Type B pancreatic cell (in vitro differentiated cells): ENCODE measurements around the gene HDAC8. TPM values are rescaled to one million over a fixed set of nuclear protein-coding genes. Genes with fewer than 3 reads are reported as not detected.

Experiments used
- DNase-seq: peaks from one replicate; pipeline ENCODE4 v3.0.0; 2021; ENCODE audit warnings: mixed read lengths; ENCODE audit not compliant: unreplicated experiment; ENCODE audit errors: extremely low spot score
- H3K27ac Mint-ChIP-seq: 2 replicates; pipeline ENCODE4 v1.8.0; 2021; ENCODE audit warnings: mild to moderate bottlenecking, mixed read lengths
- H3K27me3 Mint-ChIP-seq: 2 replicates; pipeline ENCODE4 v1.8.0; 2021; ENCODE audit warnings: mixed read lengths
- H3K36me3 Mint-ChIP-seq: 2 replicates; pipeline ENCODE4 v1.8.0; 2021; ENCODE audit warnings: mixed read lengths
- H3K4me1 Mint-ChIP-seq: one replicate; pipeline ENCODE4 v1.8.0; 2021; ENCODE audit warnings: mixed read lengths; ENCODE audit not compliant: unreplicated experiment
- H3K4me3 Mint-ChIP-seq: 2 replicates; pipeline ENCODE4 v1.8.0; 2021; ENCODE audit warnings: mild to moderate bottlenecking, mixed read lengths
- H3K9me3 Mint-ChIP-seq: 2 replicates; pipeline ENCODE4 v1.8.0; 2021; ENCODE audit warnings: mixed read lengths
- CTCF ChIP-seq: fragments of 200-600 bp; sonication (generic); conservative IDR thresholded peaks from 2 replicates; pipeline ENCODE4 v1.5.0; 2021; ENCODE audit warnings: antibody characterized with exemption, mild to moderate bottlenecking
- total RNA-seq: library from RNA; stranded (reverse); gene quantifications from 2 replicates; pipeline ENCODE4 v1.2.1, GENCODE V29; 2021; ENCODE audit warnings: low replicate concordance

Gene HDAC8
- total RNA-seq, 1 donor from 2014 or later: 32.4 TPM

- TF ChIP-seq CTCF: peak; percentile 67
- Mint-ChIP-seq H3K4me3 (no peak overlapping the region), H3K9me3 (peaks cover 3% of the 10 kb centered on the region), H3K27ac (no peak overlapping the region), H3K27me3 (peaks cover 11% of the 10 kb centered on the region), H3K36me3 (no peaks in the 10 kb centered on the region), H3K4me1 (no peaks in the 10 kb centered on the region)
- no peak for DNase-seq
Measured at GRCh38 chrX:72294497-72294896, 278.1 kb downstream of the HDAC8 start.

GRCh38 chrX:72282302-72282701, 290.3 kb downstream of the HDAC8 start:
- peaks cover 15% of the 10 kb centered on the region for H3K27me3 Mint-ChIP-seq
- peaks cover 7% of the 10 kb centered on the region for H3K4me1 Mint-ChIP-seq
- no peaks in the 10 kb centered on the region for H3K36me3 Mint-ChIP-seq
- TF ChIP-seq CTCF: no peak
- no peak for DNase-seq
- H3K27ac Mint-ChIP-seq: no peak overlapping the region
- no peaks in the 10 kb centered on the region for H3K9me3 Mint-ChIP-seq
- H3K4me3 Mint-ChIP-seq: no peak overlapping the region

GRCh38 chrX:72280321-72280845, 292.3 kb downstream of the HDAC8 start:
- Mint-ChIP-seq H3K36me3 (peaks cover 8% of the 10 kb centered on the region), H3K27ac (no peak overlapping the region), H3K4me3 (no peak overlapping the region), H3K9me3 (no peaks in the 10 kb centered on the region), H3K27me3 (peaks cover 15% of the 10 kb centered on the region), H3K4me1 (peaks cover 14% of the 10 kb centered on the region)
- DNase-seq: no peak
- TF ChIP-seq CTCF: no peak

Other genes with a start within 250 kb of the HDAC8 start
- gene PHKA1, start 141.5 kb upstream of the HDAC8 start, total RNA-seq: 10.9 and 16.5 TPM in 2 replicates
- gene DMRTC1B, start 204.0 kb upstream of the HDAC8 start, total RNA-seq: 1.9 and 2.2 TPM in 2 replicates
- gene FAM236B, start 209.8 kb upstream of the HDAC8 start, total RNA-seq: not detected in 2 replicates
- not detected in 2 replicates for gene FAM236D, start 235.4 kb upstream of the HDAC8 start, total RNA-seq